HG02759 (cell line): ENCODE measurements around the gene KRTAP17-1.
A peak's percentile ranks its signal among the peaks of the same experiment; 100 is the strongest.
"Not testable (repeated sequence)": the region's sequence is repeated elsewhere in the genome, so short reads cannot be mapped to it uniquely, and the experiment has no call there.

Experiments
- ATAC-seq: cut with Tn5 transposase; IDR thresholded peaks from one replicate; pipeline ENCODE4 v1.9.1; 2021; ENCODE audit warnings: mild to moderate bottlenecking, moderate library complexity; ENCODE audit not compliant: unreplicated experiment

KRTAP17-1 gene

GRCh38 chr17:41315204-41315794 lies at the start of gene KRTAP17-1:
TSS of gene KRTAP17-1 (minus strand) at chr17:41315710. CDS start at chr17:41315650, 60 bp downstream.
- no peak for ATAC-seq

- no peak for ATAC-seq
Observed at GRCh38 chr17:41363881-41364280, 48.4 kb upstream of the KRTAP17-1 start.

- ATAC-seq, result no peak
Observed at GRCh38 chr17:41360296-41360995, 44.9 kb upstream of the KRTAP17-1 start.

GRCh38 chr17:41354536-41354935 lies 39.0 kb upstream of the KRTAP17-1 start:
- ATAC-seq, result no peak

- ATAC-seq, result no peak
Observed at GRCh38 chr17:41352597-41353366, 37.3 kb upstream of the KRTAP17-1 start.

- no peak for ATAC-seq
Observed at GRCh38 chr17:41351177-41351576, 35.7 kb upstream of the KRTAP17-1 start.

- ATAC-seq, result not testable (repeated sequence)
Observed at GRCh38 chr17:41350381-41350878, 34.9 kb upstream of the KRTAP17-1 start, which contains the start of gene KRT33A. TSS of gene KRT33A (minus strand) at chr17:41350828. CDS start at chr17:41350767, 61 bp downstream.

- ATAC-seq, result no peak
Observed at GRCh38 chr17:41347869-41348760, 32.6 kb upstream of the KRTAP17-1 start.

- ATAC-seq, result not testable (repeated sequence)
Observed at GRCh38 chr17:41346421-41346820, 30.9 kb upstream of the KRTAP17-1 start.

GRCh38 chr17:41345992-41346391 lies 30.5 kb upstream of the KRTAP17-1 start:
- ATAC-seq, result no peak

GRCh38 chr17:41343029-41343428 lies 27.5 kb upstream of the KRTAP17-1 start:
- no peak for ATAC-seq

- ATAC-seq, result no peak
Observed at GRCh38 chr17:41340934-41341861, 25.7 kb upstream of the KRTAP17-1 start.

- ATAC-seq, result no peak
Observed at GRCh38 chr17:41340494-41340893, 25.0 kb upstream of the KRTAP17-1 start.

GRCh38 chr17:41339571-41340172 lies 24.2 kb upstream of the KRTAP17-1 start:
- ATAC-seq, result no peak

GRCh38 chr17:41338961-41339485 lies 23.5 kb upstream of the KRTAP17-1 start:
- peak; percentile 51 for ATAC-seq

GRCh38 chr17:41335747-41336146 lies 20.2 kb upstream of the KRTAP17-1 start:
- ATAC-seq, result no peak

GRCh38 chr17:41334385-41335305 lies 19.1 kb upstream of the KRTAP17-1 start:
- no peak for ATAC-seq

- ATAC-seq, result no peak
Observed at GRCh38 chr17:41333836-41334235, 18.3 kb upstream of the KRTAP17-1 start.
